Measurements from ENCODE around the gene GCH1. TPM values are rescaled to one million over a fixed set of nuclear protein-coding genes. Genes with fewer than 3 reads are reported as not detected.

The GCH1 gene
- total RNA-seq, 2 donors from 2014 or later = 2.8 to 16.1 TPM

GRCh38 chr14:54794159-54794558 is 108.5 kb downstream of the GCH1 start:
- no peak overlapping the region for H3K4me3 ChIP-seq
- ATAC-seq (ENCODE audit: insufficient number of reproducible peaks, low FRiP score, low read depth) (no peak), DNase-seq (ENCODE audit: low spot score) (no peak)
- no peaks in the 10 kb centered on the region for H3K4me1 ChIP-seq (ENCODE audit: control insufficient read depth in 1 of 2, low read depth in 2 of 2)
- no peaks in the 10 kb centered on the region for H3K27me3 ChIP-seq (replicated peaks; ENCODE audit: insufficient read depth)
- no peaks in the 10 kb centered on the region for H3K9me3 ChIP-seq
- H3K36me3 ChIP-seq = peaks cover 5% of the 10 kb centered on the region
- no peak overlapping the region for H3K27ac ChIP-seq
- no peak for TF ChIP-seq CTCF (IDR thresholded peaks at IDR 0.05)

- DNase-seq (ENCODE audit: low spot score) = no peak
- TF ChIP-seq CTCF (IDR thresholded peaks at IDR 0.05) = no peak
- Histone ChIP-seq H3K9me3 (no peaks in the 10 kb centered on the region), H3K4me1 (ENCODE audit: control insufficient read depth in 1 of 2, low read depth in 2 of 2) (no peaks in the 10 kb centered on the region), H3K27me3 (replicated peaks; ENCODE audit: insufficient read depth) (no peaks in the 10 kb centered on the region), H3K36me3 (peaks cover 20% of the 10 kb centered on the region), H3K4me3 (no peak overlapping the region), H3K27ac (no peak overlapping the region)
- ATAC-seq (ENCODE audit: insufficient number of reproducible peaks, low FRiP score, low read depth) = no peak
Measured at GRCh38 chr14:54792288-54792687, 110.3 kb downstream of the GCH1 start.

Other genes starting within 250 kb of the GCH1 start
- gene WDHD1, start 124.3 kb upstream of the GCH1 start, total RNA-seq = 1 to 10 TPM in 1 of 2 donors, under 1 TPM in 1; 0.14 to 1.8 TPM
- 10 to 100 TPM; 18.3 to 31.0 TPM for gene SOCS4, start 124.4 kb upstream of the GCH1 start, total RNA-seq
- gene MAPK1IP1L, start 148.8 kb upstream of the GCH1 start, total RNA-seq = 100 to 1,000 TPM in 1 of 2 donors, 10 to 100 TPM in 1; 57.0 to 113 TPM
- 100 to 1,000 TPM; 195 to 237 TPM for gene LGALS3, start 226.4 kb upstream of the GCH1 start, total RNA-seq